ENCODE data around the gene ACSM4.
"Not testable (repeated sequence)": the region's sequence is repeated elsewhere in the genome, so short reads cannot be mapped to it uniquely, and the experiment has no call there.

ACSM4 gene

GRCh38 chr12:7303772-7304171 lies at the start of gene ACSM4:
Gene ACSM4 (plus strand): TSS chr12:7304072. CDS start chr12:7304332, 260 bp downstream.
- no peak for DNase-seq

- no peak for DNase-seq
Measured at GRCh38 chr12:7259060-7259459, 44.8 kb upstream of the ACSM4 start.

GRCh38 chr12:7264538-7264937 lies 39.3 kb upstream of the ACSM4 start:
- DNase-seq = no peak

- no peak for DNase-seq
Measured at GRCh38 chr12:7265251-7265650, 38.6 kb upstream of the ACSM4 start.

- no peak for DNase-seq
Measured at GRCh38 chr12:7269273-7269672, 34.6 kb upstream of the ACSM4 start.

GRCh38 chr12:7271893-7272514 lies 31.9 kb upstream of the ACSM4 start:
- no peak for DNase-seq

GRCh38 chr12:7275482-7275881 lies 28.4 kb upstream of the ACSM4 start:
- DNase-seq = not testable (repeated sequence)

- no peak for DNase-seq
Measured at GRCh38 chr12:7282844-7283243, 21.0 kb upstream of the ACSM4 start.

- DNase-seq = no peak
Measured at GRCh38 chr12:7289743-7290142, 14.1 kb upstream of the ACSM4 start.

- DNase-seq = not testable (repeated sequence)
Measured at GRCh38 chr12:7290588-7290987, 13.3 kb upstream of the ACSM4 start.

- no peak for DNase-seq
Measured at GRCh38 chr12:7292300-7292699, 11.6 kb upstream of the ACSM4 start.

GRCh38 chr12:7293670-7294069 lies 10.2 kb upstream of the ACSM4 start:
- DNase-seq = no peak

- no peak for DNase-seq
Measured at GRCh38 chr12:7295529-7295928, 8.3 kb upstream of the ACSM4 start.

GRCh38 chr12:7297865-7298264 lies 6.0 kb upstream of the ACSM4 start:
- no peak for DNase-seq

GRCh38 chr12:7302266-7302986 lies 1.4 kb upstream of the ACSM4 start:
- DNase-seq = no peak

GRCh38 chr12:7303230-7303629 lies 642 bp upstream of the ACSM4 start:
- no peak for DNase-seq

GRCh38 chr12:7304456-7304855 lies 584 bp downstream of the ACSM4 start:
- no peak for DNase-seq

GRCh38 chr12:7310070-7310469 lies 6.2 kb downstream of the ACSM4 start:
- DNase-seq = no peak

GRCh38 chr12:7319930-7320329 lies 16.1 kb downstream of the ACSM4 start:
- peak; percentile 9 for DNase-seq

- DNase-seq = no peak
Measured at GRCh38 chr12:7321624-7322023, 17.8 kb downstream of the ACSM4 start.

GRCh38 chr12:7322599-7322998 lies 18.7 kb downstream of the ACSM4 start:
- no peak for DNase-seq

GRCh38 chr12:7324176-7324575 lies 20.3 kb downstream of the ACSM4 start:
- no peak for DNase-seq

GRCh38 chr12:7327918-7328317 lies 24.0 kb downstream of the ACSM4 start:
- no peak for DNase-seq

- DNase-seq = not testable (repeated sequence)
Measured at GRCh38 chr12:7337790-7338189, 33.9 kb downstream of the ACSM4 start.

GRCh38 chr12:7339675-7340074 lies 35.8 kb downstream of the ACSM4 start:
- DNase-seq = no peak

Data from fibroblast of skin of right quadriceps (primary cell).